Caco-2 (cell line): ENCODE measurements around the gene ZNF335. TPM values are rescaled to one million over a fixed set of nuclear protein-coding genes. Genes with fewer than 3 reads are reported as not detected.

ENCODE experiments used
- BruUV-seq: library from RNA; stranded (reverse); fragments of 400-500 nt; replicated peaks from 2 replicates; lab custom pipeline; 2021; lab: Mats Ljungman, UMichigan
- CTCF ChIA-PET: fragments of 300-600 bp; sonication (Branson Sonifier 250); formaldehyde crosslinking; loops from one replicate; lab custom pipeline; 2022; ENCODE audit warnings: antibody characterized with exemption; lab: Charles Lee
- POLR2A ChIA-PET: fragments of 300-600 bp; sonication (Branson Sonifier 250); formaldehyde crosslinking; loops from one replicate; lab custom pipeline; 2022; ENCODE audit warnings: antibody characterized with exemption; lab: Charles Lee
- DNase-seq, 2 experiments: peaks; one replicate each; pipeline versions ENCODE4 v3.0.0 to v3.0.0-alpha.2; 2020 to 2022
- H3K27me3 ChIP-seq: replicated peaks from 2 replicates; pipeline ENCODE4 v1.6.0; 2011; ENCODE audit warnings: low read length; ENCODE audit not compliant: control insufficient read depth, insufficient read depth
- H3K36me3 ChIP-seq: 2 replicates; pipeline ENCODE4 v1.5.1; 2011; ENCODE audit warnings: low read length; ENCODE audit not compliant: control insufficient read depth, insufficient read depth
- H3K4me1 ChIP-seq: fragments of 250-450 bp; sonication (Bioruptor Pico); 2 replicates; pipeline ENCODE4 v1.5.1; 2020; ENCODE audit warnings: mild to moderate bottlenecking
- H3K4me3 ChIP-seq: 2 replicates; pipeline ENCODE4 v1.5.1; 2011; ENCODE audit warnings: low read depth, mild to moderate bottlenecking, control low read depth, low read length
- H3K9me3 ChIP-seq: fragments of 250-450 bp; sonication (Bioruptor Pico); 2 replicates; pipeline ENCODE4 v1.5.1; 2020; ENCODE audit warnings: mild to moderate bottlenecking, moderate library complexity
- H3K27ac Mint-ChIP-seq: one replicate; pipeline ENCODE4 v1.8.0; 2022; ENCODE audit warnings: mixed read lengths; ENCODE audit not compliant: unreplicated experiment
- H3K27me3 Mint-ChIP-seq: one replicate; pipeline ENCODE4 v1.8.0; 2022; ENCODE audit warnings: mixed read lengths; ENCODE audit not compliant: insufficient read depth, unreplicated experiment
- H3K36me3 Mint-ChIP-seq: one replicate; pipeline ENCODE4 v1.8.0; 2022; ENCODE audit warnings: mild to moderate bottlenecking, mixed read lengths; ENCODE audit not compliant: insufficient read depth, unreplicated experiment
- H3K4me1 Mint-ChIP-seq: one replicate; pipeline ENCODE4 v1.8.0; 2022; ENCODE audit warnings: low read depth, mixed read lengths; ENCODE audit not compliant: unreplicated experiment
- H3K4me3 Mint-ChIP-seq: one replicate; pipeline ENCODE4 v1.8.0; 2022; ENCODE audit warnings: mild to moderate bottlenecking, moderate library complexity, mixed read lengths; ENCODE audit not compliant: unreplicated experiment
- H3K9me3 Mint-ChIP-seq: one replicate; pipeline ENCODE4 v1.8.0; 2022; ENCODE audit warnings: mixed read lengths; ENCODE audit not compliant: unreplicated experiment
- CTCF ChIP-seq, 2 experiments: fragments of 200-600 bp in 1 of 2; IDR thresholded peaks; 1 replicate in 1 of 2; 2 replicates in 1 of 2; pipeline versions ENCODE4 v1.5.1 to v1.8.0; 2011 to 2022; ENCODE audit warnings: antibody characterized with exemption in 1 of 2, control low read depth in 1 of 2, inconsistent platforms in 1 of 2, low read depth in 1 of 2, low read length in 1 of 2, mild to moderate bottlenecking in 1 of 2, moderate library complexity in 1 of 2; ENCODE audit not compliant: insufficient read depth in 1 of 2, severe bottlenecking in 1 of 2, unreplicated experiment in 1 of 2
- intact Hi-C: fragments of 100-400 bp; cut with micrococcal nuclease; formaldehyde crosslinking; loops from one replicate; pipeline ENCODE4 v1.10.0; 2022; ENCODE audit not compliant: unreplicated experiment
- total RNA-seq: library from RNA; stranded (reverse); gene quantifications from 2 replicates; pipeline ENCODE4 v1.2.3, GENCODE V29; 2022

The ZNF335 gene
- total RNA-seq, 1 experiment from 2014 or later: 35.1 TPM

- Mint-ChIP-seq H3K36me3 (peaks cover 54% of the 10 kb centered on the region), H3K27me3 (no peaks in the 10 kb centered on the region), H3K27ac (no peak overlapping the region), H3K4me1 (no peaks in the 10 kb centered on the region), H3K9me3 (no peaks in the 10 kb centered on the region), H3K4me3 (no peak overlapping the region)
- peaks cover 19% of the 10 kb centered on the region for H3K36me3 ChIP-seq
- POLR2A ChIA-PET: interaction anchor here (1.7 kb wide), 1 partner anchor 10 kb away, joined by 9 read pairs; the partner anchor contains the start of gene PCIF1
- CTCF ChIA-PET: interaction anchor here (0.8 to 1.8 kb wide), 4 partner anchors 10 to 87 kb away, joined by 3 to 8 read pairs (median 4); partner anchors contain the start of genes ACOT8, PCIF1 and ZSWIM3
- H3K4me1 ChIP-seq: no peaks in the 10 kb centered on the region
- no peaks in the 10 kb centered on the region for H3K27me3 ChIP-seq
- H3K9me3 ChIP-seq: no peaks in the 10 kb centered on the region
- BruUV-seq: no TSS peak
- H3K4me3 ChIP-seq: no peak overlapping the region
- no peak for DNase-seq
- intact Hi-C loops: no loop called here
- TF ChIP-seq CTCF (IDR thresholded peaks at IDR 0.05; ENCODE audit: insufficient read depth in 1 of 2, low read depth in 1 of 2, low read length in 1 of 2, severe bottlenecking in 1 of 2, unreplicated experiment in 1 of 2): no peak
Measured at GRCh38 chr20:45944151-45944964, 27.6 kb downstream of the ZNF335 start.

GRCh38 chr20:45943613-45944012 is 28.4 kb downstream of the ZNF335 start:
- H3K9me3 Mint-ChIP-seq: no peaks in the 10 kb centered on the region
- H3K4me1 ChIP-seq: no peaks in the 10 kb centered on the region
- no peak overlapping the region for H3K4me3 Mint-ChIP-seq
- H3K27me3 Mint-ChIP-seq: no peaks in the 10 kb centered on the region
- H3K27ac Mint-ChIP-seq: no peak overlapping the region
- CTCF ChIA-PET: interaction anchor here (1.8 kb wide), 1 partner anchor 53 kb away, joined by 8 read pairs; no protein-coding TSS in a partner anchor
- BruUV-seq: no TSS peak
- H3K27me3 ChIP-seq: no peaks in the 10 kb centered on the region
- intact Hi-C loops: no loop called here
- DNase-seq: no peak
- H3K36me3 Mint-ChIP-seq: peaks cover 53% of the 10 kb centered on the region
- no peak for TF ChIP-seq CTCF (IDR thresholded peaks at IDR 0.05; ENCODE audit: insufficient read depth in 1 of 2, low read depth in 1 of 2, low read length in 1 of 2, severe bottlenecking in 1 of 2, unreplicated experiment in 1 of 2)
- peaks cover 20% of the 10 kb centered on the region for H3K36me3 ChIP-seq
- POLR2A ChIA-PET: interaction anchor here (1.7 kb wide), 1 partner anchor 9 kb away, joined by 9 read pairs; the partner anchor contains the start of gene PCIF1
- H3K4me1 Mint-ChIP-seq: no peaks in the 10 kb centered on the region
- H3K4me3 ChIP-seq: no peak overlapping the region
- no peaks in the 10 kb centered on the region for H3K9me3 ChIP-seq

- CTCF ChIA-PET: no interaction called here
- Mint-ChIP-seq H3K27me3 (no peaks in the 10 kb centered on the region), H3K4me1 (no peaks in the 10 kb centered on the region), H3K9me3 (no peaks in the 10 kb centered on the region), H3K36me3 (peaks cover 63% of the 10 kb centered on the region), H3K27ac (no peak overlapping the region), H3K4me3 (no peak overlapping the region)
- intact Hi-C loops: no loop called here
- H3K27me3 ChIP-seq: no peaks in the 10 kb centered on the region
- H3K4me3 ChIP-seq: no peak overlapping the region
- no peaks in the 10 kb centered on the region for H3K4me1 ChIP-seq
- no peak for TF ChIP-seq CTCF (IDR thresholded peaks at IDR 0.05; ENCODE audit: insufficient read depth in 1 of 2, low read depth in 1 of 2, low read length in 1 of 2, severe bottlenecking in 1 of 2, unreplicated experiment in 1 of 2)
- no peaks in the 10 kb centered on the region for H3K9me3 ChIP-seq
- POLR2A ChIA-PET: no interaction called here
- DNase-seq: no peak
- no TSS peak for BruUV-seq
- H3K36me3 ChIP-seq: peaks cover 21% of the 10 kb centered on the region
Measured at GRCh38 chr20:45940469-45940868, 31.5 kb downstream of the ZNF335 start.
